GM21576 (cell line): ENCODE measurements around the gene SNRPB2.

Experiments
- ATAC-seq: cut with Tn5 transposase; IDR thresholded peaks from one replicate; pipeline ENCODE4 v1.9.1; 2021; ENCODE audit warnings: mild to moderate bottlenecking, moderate library complexity; ENCODE audit not compliant: unreplicated experiment

Gene SNRPB2

DNA sequence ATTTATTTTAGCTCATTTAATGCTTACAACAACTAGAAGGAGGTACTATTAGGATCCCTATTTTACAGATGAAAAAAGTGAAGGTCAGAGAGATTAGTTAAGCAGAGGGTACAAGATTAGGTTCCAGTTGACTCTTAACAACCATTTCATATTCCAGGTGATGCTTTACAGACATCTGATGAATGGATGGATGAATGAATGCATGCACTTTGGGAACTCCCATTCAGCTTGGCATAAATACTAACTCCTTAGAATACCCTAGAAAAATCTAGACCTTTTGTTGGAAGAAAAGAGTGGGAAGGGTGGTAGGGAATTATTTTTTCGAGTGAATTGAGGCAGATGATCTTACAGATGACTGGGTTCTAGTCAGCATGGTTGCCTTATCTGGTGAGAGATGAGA lies 746 bp upstream of the SNRPB2 start:
- ATAC-seq: no peak

DNA sequence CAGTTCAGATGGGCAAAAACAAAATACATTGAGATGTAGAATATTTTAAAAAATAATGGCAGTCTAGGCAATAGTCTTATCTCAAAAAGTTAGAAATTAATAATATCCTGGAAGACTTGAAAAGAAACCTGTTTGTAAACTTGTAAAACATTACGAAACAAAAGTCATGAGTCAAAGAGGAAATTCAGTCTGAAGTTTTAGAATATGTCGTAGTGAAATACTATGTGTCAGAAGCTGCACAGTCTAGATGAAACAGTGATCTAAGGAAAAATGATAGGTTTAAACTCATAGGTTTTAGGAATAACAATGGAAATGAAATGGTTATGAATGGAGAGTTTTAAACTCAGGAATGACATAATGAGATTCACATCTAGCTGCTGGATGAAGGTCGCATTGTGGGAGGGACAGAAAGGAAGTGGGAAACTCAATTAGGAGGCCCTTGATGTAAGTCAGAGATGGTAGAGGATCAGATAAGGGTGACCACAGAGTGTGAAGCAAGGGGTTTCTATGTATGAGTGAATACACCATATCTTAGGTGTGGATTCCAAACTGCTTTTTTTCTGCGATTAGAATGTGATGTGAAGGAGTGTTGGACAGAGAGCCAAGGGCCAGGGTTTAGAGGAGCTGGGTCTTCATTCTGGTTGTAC lies 2.8 kb downstream of the SNRPB2 start:
- no peak for ATAC-seq

DNA sequence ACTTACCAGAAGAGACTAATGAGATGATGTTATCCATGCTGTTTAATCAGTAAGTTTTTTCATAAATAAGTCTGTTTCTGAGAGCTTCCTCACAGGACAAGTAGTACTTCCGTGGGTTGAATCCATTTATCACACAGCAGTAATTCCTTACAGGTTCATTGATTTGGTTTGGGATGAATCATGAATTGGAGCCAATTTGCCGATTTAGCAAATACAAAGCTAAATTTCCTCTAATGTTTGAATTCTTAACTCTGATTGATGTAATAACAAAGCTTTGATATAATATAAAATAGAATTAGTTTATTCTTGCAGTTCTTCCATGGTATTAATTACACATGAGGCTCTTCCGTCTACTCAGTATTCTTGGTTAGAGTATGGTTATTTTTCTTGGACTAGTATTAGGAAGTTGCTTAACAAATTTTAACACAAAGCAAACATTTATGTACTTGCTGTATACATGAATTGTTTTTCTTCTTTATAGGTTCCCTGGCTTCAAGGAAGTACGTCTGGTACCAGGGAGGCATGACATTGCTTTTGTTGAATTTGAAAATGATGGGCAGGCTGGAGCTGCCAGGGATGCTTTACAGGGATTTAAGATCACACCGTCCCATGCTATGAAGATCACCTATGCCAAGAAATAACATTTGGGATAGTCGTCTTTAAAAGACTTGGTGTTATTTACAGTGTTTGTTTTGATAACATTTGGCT lies 10.7 kb downstream of the SNRPB2 start:
- no peak for ATAC-seq

DNA sequence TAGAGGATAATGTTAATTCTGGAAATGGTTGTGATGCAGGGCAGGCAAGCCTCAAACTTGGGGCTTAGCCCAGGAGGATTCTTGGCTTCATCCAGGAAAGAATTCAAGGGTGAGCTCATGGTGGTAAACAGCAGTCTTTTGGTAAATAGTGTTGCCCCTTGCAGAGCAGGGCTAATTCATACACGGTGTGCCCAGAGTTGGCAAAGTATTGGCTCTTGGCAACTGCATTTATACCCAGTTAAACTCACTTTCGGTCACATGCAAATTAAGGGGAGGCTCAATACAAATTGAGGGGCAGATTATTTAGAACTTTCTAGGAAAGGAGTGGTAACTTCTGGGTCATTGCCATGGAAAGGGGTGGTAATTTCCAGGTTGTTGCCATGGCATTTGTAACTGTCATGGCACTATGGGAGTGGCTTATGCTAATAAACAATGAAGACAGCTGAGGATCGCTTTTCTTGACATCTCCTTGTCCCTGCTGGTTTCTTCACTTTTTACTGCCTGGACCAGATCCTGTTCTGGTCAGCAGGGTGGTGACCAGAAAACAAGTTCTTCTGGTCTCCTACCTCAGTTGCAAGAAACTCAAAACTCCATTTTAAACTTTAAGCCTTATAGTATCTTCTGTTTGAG lies 14.5 kb downstream of the SNRPB2 start:
- no peak for ATAC-seq

DNA sequence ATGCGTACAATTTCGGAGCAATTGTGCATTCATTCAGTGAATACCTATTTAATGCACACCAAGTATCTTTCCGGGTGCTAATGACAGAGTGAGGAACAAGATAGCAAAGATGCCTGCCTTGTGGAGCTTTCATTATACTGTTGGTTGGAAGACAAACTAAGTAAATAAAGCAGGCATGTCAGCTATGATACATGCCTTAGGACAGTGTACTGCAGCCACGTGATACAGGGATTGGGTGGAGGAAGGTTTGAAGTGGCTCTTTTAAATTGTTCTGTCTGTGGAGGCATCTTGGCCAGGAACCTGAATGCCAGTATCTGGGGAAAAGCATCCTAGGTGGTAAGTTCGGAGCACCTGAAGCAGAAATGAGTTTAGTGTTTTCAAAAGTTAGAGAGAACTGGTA lies 15.4 kb downstream of the SNRPB2 start:
- no peak for ATAC-seq

DNA sequence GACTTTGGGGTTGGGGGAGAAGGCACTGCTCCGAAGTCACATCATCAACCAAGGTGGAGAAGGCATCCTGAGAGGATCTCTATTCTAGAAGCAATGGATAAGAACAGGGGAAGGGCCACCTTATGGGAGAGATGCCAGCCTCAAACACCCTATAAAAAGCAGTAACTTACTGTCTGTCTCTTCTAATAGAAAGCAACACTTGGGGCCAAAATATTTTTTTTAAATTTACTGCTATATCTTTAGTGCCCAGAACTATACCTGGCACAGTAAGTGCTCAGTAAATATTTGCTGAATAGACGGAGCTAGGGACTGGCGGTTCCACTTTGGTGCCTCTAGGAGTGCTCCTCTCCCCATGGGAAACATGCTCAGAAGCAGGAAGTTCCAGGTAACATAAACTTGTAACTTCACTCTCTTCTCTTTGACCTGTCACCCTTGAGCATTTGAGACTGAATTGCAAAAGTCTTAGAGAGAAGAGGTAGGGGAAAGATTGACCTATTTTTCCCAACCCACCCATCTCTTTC lies 17.5 kb downstream of the SNRPB2 start:
- no peak for ATAC-seq

DNA sequence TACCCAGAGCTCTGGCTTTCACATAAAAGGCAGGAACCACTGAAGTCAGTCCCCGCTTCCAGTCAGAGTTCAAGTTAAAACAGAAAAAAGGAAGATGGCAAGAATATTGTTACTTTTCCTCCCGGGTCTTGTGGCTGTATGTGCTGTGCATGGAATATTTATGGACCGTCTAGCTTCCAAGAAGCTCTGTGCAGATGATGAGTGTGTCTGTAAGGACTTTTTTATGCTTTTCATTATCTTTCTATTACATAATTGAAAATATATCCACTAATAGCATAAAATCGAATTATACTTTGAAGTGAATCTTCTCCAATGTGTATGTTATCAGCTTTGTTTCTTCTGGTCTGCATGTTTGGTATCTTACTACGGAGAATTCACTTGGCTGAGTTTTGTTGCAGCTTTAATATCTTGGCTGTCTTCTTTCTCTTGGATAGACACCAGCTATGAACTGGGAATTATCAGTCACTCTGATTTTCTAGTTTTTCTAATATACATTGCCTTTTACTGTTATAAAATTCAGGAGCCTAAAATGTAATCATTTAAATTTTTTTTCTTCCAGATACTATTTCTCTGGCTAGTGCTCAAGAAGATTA lies 18.6 kb downstream of the SNRPB2 start, which contains the start of gene OTOR:
Gene OTOR (plus strand): TSS at position 51 of the 593 bp plus-strand sequence. CDS start 44 bp downstream, at position 95.
- no peak for ATAC-seq

DNA sequence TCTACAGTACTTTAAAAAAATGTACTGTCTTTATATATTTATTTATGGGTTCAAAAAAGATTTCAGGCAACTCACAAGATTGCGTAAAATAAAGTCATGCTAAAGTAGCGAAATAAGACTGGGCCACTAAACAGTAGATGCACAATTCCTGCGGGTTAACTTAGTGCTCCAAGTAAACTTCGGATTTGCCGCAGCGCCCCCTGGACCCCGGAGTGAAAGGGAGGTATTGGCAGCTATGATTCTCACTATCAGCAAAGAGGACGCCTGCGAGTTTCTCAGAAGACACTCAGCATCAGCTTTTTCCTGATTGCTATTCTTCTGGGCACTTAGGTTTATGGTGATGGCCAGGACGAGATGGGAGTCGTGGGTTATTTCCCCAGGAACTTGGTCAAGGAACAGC lies 19.7 kb downstream of the SNRPB2 start:
- no peak for ATAC-seq

DNA sequence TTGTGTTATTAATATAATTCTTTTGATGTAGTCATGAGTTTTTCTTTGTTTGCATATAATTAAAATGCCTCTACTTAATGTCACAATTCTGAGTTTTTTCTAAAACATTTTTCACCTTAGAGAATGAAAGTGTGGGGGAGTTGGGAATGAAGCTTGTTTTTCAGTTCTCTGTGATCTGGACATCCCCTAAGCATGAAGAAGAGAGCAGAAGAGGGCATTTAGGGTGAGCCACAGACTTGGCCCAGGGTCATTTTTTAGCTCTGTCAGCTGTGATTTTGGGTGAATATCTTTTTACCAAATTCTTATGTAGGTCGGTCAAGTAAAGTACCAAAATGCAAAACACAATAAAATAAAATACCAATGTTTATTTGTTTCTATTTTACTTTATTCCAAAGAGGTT lies 22.3 kb downstream of the SNRPB2 start:
- ATAC-seq: no peak

DNA sequence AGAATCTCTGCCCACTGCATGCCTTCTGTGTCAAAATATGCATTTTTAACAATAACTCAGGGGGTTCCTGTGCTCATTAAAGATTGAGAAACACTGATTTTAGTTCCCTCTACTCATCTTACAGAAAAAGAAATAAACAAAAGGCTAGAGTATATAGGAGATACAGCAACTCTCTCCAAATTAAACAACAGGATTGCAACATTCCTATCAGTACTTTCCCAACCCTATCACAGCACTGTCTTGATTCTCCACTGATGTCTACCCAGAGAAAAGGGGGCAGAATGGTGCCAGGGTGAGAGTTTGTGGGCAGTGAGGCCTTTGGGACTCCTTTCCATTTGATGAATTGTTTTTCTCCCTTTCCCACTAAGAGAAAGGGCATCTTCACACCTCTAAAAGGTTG lies 23.1 kb downstream of the SNRPB2 start:
- no peak for ATAC-seq

DNA sequence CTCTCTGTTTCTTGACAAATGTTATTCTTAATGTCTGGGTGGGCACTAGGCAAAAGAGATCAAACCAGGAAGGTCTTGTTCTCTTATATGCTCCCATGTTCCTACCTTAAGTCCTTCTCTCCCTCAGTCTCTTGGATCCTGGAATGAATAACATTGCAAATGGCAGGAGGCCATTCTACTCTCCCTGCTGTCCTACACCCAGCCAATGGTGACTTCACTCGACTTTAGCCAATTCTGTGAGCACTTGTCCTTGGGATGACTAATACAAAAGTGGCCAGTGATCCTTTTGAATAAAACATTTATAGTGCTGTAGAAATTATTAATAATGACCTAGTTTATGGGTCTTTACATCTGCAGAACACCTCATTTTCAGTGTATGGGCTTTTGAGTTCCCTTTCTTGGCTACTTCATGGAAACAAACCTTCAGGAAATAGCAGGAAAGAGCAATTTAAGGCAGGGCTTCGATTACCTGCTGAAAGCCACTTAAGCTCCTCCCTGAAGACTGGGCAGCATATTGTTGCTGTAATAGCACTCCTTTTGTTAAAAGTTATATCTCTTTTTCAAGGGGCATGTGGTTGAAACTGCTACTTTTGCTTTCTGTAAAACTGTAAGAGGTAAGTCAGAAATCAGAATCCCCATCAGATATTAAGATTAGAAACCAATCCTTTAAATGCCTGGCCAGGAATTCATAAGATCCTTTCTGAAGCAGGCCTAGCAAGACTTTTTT lies 28.8 kb downstream of the SNRPB2 start:
- ATAC-seq: peak; percentile 61

DNA sequence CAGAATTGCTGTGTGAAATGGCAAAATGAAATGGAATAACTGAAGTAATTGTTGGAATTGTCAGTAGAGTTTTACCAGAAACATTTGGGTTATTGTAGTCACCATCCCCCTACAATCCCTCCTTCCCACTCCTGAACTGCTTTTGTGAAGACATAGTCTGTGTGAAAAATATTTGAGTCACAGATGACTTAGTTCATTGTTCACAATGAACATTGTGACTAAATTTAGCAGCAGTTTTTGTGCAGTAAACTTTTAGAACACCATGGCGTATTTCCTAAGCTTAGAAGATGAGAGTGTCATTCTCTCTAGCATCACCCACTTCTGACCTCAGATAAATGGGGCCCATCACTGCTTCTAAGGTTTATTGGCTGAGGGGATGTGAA lies 29.3 kb downstream of the SNRPB2 start:
- no peak for ATAC-seq

DNA sequence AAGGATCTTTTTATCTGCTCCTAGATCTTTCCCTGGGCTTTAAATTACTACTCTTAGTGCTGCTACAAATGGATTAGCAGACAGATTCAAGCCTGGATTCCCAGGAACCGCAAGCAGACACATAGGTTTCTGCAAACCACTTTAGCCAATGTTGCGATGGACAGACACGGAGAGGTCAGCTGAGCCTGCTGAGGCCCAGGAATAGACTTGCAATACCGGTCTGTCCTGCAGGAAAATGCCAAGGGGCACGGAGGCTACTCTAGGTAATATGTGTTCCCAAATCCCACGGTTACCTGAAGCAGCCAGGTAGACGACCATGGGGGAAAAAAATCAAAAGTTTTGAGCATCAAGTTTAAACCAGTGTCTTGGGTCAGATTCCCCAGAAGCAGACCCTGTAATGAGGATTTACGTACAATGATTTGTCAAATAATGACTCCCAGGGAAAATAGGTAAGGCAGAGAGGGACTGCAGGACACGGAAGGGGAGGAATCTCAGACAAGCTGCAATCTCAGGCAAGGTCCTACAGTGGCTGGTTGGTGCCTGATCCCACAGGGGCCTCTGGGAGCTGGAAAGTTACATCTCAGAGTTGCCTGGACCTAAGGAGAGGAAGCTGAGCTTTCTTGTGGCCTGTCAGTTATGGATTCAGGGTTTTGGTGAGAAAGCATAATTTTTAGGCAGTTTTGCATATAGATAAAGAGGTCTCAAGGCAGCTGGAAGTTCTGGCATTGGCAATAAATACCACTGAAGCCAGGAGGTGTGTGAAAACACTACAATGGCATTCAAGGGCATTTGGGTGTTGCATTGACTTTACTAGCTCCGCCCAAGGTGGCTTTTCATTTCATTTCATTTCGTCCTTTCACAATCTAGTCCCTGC lies 30.8 kb downstream of the SNRPB2 start:
- no peak for ATAC-seq

DNA sequence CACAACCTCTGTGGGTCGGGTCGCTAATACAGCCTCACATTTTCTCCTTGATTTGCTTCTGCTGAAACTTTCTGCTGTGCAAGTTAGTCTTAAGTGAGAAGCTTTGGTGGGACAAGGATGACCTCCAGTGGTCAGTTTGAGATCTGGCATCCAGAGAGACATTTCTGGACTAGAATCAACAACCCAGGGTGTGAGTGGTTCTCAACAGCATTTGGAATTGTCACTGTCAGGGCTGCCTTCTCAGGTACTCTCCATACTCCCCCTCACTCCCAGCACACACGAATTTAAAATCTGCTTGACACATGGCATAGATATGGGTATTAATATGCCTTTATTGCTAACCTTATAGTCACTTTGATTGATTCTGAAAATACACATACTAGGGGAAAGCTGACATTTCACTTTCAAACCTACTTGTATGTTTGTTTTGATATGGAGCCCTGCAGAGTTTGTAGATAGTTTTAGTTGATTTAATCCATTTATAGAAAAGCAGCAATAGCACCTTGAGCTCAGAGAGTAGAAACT lies 31.5 kb downstream of the SNRPB2 start:
- peak; percentile 65 for ATAC-seq

DNA sequence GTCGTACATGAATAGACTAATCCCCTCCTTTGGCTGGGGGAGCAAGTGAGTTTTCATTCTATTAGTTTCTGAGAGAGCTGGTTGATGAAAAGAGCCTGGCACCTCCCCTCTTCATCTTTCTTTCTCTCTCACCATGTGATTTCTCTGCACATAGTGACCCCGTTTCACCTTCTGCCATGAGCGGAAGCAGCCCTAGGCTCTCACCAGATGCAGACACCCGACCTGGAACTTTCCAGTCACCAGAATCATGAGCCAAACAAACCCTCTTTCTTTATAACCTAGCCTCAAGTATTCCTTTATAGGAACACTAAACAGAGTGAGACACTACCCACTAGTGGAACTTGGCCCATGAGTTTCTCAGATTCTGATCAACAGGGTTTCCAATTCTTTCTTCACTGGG lies 34.7 kb downstream of the SNRPB2 start:
- ATAC-seq: no peak

DNA sequence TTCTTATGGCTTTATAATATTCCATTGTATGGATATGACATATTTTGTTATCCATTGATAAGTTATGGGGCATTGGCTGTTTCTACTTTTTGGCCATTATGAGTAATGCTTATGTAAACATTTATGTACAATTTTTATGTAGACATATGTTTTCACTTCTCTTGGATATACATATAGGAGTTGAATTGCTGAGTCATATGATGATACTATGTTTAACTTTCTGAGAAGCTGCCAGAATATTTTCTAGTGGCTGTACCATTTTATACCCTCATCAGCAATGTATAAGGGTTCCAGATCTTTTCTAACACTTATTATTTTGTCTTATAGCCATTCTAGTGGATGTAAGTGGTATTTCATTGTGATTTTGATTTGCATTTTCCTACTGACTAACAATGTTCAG lies 41.4 kb downstream of the SNRPB2 start:
- no peak for ATAC-seq

DNA sequence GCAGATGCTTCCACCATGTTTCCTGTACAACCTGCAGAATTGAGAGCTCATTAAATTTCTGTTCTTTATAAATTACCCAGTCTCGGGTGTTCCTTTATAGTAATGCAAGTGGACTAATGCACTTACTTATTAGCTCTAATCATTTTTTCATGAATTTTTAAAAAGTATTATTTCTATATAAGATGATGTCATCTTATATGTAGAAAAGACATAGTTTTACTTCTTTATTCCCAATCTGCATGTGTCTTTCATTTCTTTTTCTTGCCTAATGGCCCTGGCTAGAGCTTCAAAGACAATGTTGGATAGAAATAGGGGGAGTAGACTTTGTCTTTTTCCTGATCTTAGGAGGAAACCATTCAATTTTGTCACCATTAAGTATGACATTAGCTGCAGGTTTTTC lies 46.1 kb downstream of the SNRPB2 start:
- ATAC-seq: no peak

DNA sequence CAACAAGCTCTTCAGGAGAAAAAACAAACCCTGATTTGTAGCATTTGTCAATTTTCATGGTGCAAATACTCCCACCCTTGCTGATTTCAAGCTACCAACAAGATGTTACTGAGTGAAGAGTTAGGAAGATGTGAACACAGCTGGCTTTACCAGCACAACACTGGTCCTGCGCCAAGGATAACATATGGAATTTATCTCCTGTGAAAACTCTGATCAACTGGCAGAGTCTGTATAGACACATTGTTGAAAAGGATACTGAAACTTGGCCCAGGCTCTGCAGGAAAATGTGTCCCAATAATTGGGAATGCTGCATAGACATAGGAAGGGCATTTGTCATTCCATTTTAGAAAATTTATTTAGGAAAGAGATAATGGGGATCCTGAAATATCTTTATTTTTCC lies 47.3 kb downstream of the SNRPB2 start:
- no peak for ATAC-seq

DNA sequence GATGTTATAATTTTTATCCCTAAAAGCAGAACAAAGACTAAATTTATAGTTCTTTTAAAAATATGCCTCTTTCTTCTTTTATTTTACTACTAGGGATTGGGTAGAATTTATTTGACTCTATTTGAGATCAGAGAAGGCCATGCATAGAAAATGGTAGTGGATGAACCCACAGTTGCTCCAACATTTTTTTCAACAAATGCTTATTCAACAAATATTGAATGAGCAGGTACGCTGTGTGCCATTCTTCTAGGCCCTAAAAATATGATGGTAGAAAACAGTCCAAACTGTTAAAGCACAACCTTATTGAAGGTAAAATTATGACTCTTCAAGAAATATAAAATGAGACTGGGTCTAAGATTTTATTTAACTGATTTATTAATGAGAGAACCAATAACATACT lies 48.3 kb downstream of the SNRPB2 start:
- ATAC-seq: no peak

DNA sequence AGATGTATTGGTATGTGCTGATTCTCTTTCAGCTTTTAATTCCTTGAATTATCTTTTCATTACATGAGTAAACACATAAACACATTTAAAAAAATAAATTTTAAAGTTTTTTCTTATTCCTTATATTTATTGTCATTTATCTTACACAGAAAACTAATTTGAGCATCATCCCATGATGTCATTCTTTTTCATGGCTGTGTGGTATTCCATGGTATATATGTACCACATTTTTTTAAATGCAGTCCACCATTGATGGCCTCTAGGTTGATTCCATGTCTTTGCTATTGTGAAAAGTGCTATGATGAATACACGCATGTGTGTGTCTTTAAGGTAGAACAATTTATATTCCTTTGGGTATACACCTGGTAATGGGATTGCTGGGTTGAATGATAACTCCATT lies 51.7 kb downstream of the SNRPB2 start:
- ATAC-seq: no peak
